ENCODE results near the gene PARP6. TPM values are rescaled to one million over a fixed set of nuclear protein-coding genes. Genes with fewer than 3 reads are reported as not detected.

Gene PARP6
- total and polyA plus RNA-seq, 9 donors: 44.5 to 97.4 (median 70.0) TPM

DNA sequence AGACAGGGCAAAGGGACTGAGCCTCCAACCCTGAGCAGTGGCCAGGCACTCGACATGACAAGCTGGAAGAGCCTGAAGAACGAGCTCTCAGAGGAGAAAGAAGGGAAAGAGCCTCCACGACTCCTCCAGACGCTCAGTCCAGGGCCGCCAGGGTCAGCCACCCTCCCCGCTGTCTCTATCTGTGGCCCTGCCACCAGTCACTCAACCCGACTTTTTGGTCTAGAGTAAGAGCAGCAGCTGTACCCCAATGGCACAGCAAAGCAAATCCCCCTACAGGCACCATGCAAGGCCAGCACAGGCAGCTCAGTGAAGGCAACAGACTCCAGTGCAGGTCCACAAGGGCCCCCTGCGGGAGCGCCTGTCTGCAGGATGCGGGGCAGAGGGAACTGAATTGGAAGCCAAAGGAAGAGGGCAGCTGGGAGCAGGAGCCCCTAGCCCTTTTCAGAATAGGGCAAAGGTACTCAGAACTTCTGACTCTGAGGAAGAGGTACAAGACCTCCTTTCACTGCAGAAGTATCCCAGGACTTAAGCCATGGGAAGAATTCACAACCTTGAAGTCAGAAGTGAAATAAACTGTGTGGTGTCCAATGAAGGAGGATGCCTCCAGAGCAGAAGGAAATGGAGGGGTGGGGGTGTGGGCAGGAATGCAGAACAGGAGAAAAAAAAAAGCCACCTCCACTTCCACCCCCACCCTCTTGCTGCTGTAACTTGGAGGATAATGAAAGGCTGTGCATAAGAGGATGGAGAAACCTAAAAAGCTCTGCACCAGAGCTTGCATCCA lies 66.3 kb downstream of the PARP6 start:
- H3K4me1 ChIP-seq (ENCODE audit: insufficient read depth): peaks cover 2% of the 10 kb centered on the region
- intact Hi-C loops (cut with DNase I): no loop called here
- DNase-seq: no peak
- WGBS, 3 donors: 89 to 92% (median 91%) methylated on average over 10 of the region's 10 CpGs
- H3K27ac ChIP-seq: no peak overlapping the region
- H3K27me3 ChIP-seq: no peaks in the 10 kb centered on the region
- no peaks in the 10 kb centered on the region for H3K36me3 ChIP-seq
- no peaks in the 10 kb centered on the region for H3K9me3 ChIP-seq
- TF ChIP-seq EP300 (IDR thresholded peaks at IDR 0.05) (no peak), POLR2A (IDR thresholded peaks at IDR 0.05) (no peak), CTCF (IDR thresholded peaks at IDR 0.05) (no peak)
- no peak overlapping the region for H3K4me3 ChIP-seq

- intact Hi-C loops (cut with DNase I): no loop called here
- WGBS, 3 donors: 93 to 95% (median 94%) methylated on average over 2 of the region's 2 CpGs
- Histone ChIP-seq H3K4me3 (no peak overlapping the region), H3K27me3 (no peaks in the 10 kb centered on the region), H3K9me3 (no peaks in the 10 kb centered on the region), H3K27ac (no peak overlapping the region), H3K4me1 (ENCODE audit: insufficient read depth) (peaks cover 2% of the 10 kb centered on the region), H3K36me3 (no peaks in the 10 kb centered on the region)
- TF ChIP-seq EP300 (IDR thresholded peaks at IDR 0.05): no peak
- DNase-seq: no peak
Observed at GRCh38 chr15:72205273-72205672, 67.1 kb downstream of the PARP6 start.

- no peak for DNase-seq
- 25 to 31% (median 28%) methylated on average over 5 of the region's 5 CpGs for WGBS, 3 donors
- Histone ChIP-seq H3K9me3 (no peaks in the 10 kb centered on the region), H3K4me1 (ENCODE audit: insufficient read depth) (peaks cover 2% of the 10 kb centered on the region), H3K4me3 (no peak overlapping the region), H3K27ac (no peak overlapping the region), H3K36me3 (no peaks in the 10 kb centered on the region), H3K27me3 (no peaks in the 10 kb centered on the region)
- intact Hi-C loops (cut with DNase I): no loop called here
- TF ChIP-seq POLR2A (IDR thresholded peaks at IDR 0.05): no peak
- no peak for TF ChIP-seq EP300 (IDR thresholded peaks at IDR 0.05)
- no peak for TF ChIP-seq CTCF (IDR thresholded peaks at IDR 0.05)
Observed at GRCh38 chr15:72203507-72203837, 68.9 kb downstream of the PARP6 start.

- DNase-seq: no peak
- Histone ChIP-seq H3K27me3 (no peaks in the 10 kb centered on the region), H3K27ac (no peak overlapping the region), H3K4me3 (no peak overlapping the region), H3K36me3 (no peaks in the 10 kb centered on the region), H3K4me1 (ENCODE audit: insufficient read depth) (peaks cover 2% of the 10 kb centered on the region), H3K9me3 (no peaks in the 10 kb centered on the region)
- 77 to 83% (median 83%) methylated on average over 8 of the region's 8 CpGs for WGBS, 3 donors
- intact Hi-C loops (cut with DNase I): no loop called here
- TF ChIP-seq POLR2A (IDR thresholded peaks at IDR 0.05): no peak
- no peak for TF ChIP-seq CTCF (IDR thresholded peaks at IDR 0.05)
Observed at GRCh38 chr15:72202801-72203506, 69.4 kb downstream of the PARP6 start.

DNA sequence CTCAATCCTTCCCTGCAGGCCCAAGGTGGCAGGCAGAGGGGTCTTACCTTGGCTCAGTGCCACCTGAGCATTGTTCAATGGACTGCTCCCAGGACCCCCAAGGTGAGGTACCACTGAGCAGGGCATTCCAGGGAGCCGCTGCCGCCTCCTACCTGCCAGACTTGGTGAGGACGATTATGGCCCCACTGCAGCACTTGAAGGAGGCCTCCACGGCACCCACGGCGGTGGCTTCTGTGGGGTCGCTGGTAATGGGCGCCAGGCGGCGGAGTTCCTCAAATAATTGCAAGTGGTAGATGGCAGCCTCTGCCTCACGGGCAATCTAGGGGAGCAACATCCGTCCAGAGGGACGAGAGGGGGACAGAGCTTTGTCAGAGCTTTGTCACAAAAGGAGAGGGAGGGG lies 70.1 kb downstream of the PARP6 start:
- no peak for DNase-seq
- no peaks in the 10 kb centered on the region for H3K27me3 ChIP-seq
- WGBS, 3 donors: 86 to 89% (median 89%) methylated on average over 13 of the region's 13 CpGs
- H3K9me3 ChIP-seq: no peaks in the 10 kb centered on the region
- peaks cover 2% of the 10 kb centered on the region for H3K4me1 ChIP-seq (ENCODE audit: insufficient read depth)
- intact Hi-C loops (cut with DNase I): no loop called here
- no peaks in the 10 kb centered on the region for H3K36me3 ChIP-seq
- H3K27ac ChIP-seq: no peak overlapping the region
- TF ChIP-seq POLR2A (IDR thresholded peaks at IDR 0.05) (no peak), CTCF (IDR thresholded peaks at IDR 0.05) (no peak), EP300 (IDR thresholded peaks at IDR 0.05) (no peak)
- no peak overlapping the region for H3K4me3 ChIP-seq

All from ovary (tissue), 9 donors.